SK-N-SH treated with all-trans-retinoic acid at 6 μM for 48 hours (cell line): Measurements from ENCODE around the gene BTNL3.

Source experiments
- ATAC-seq: fragments of 200-7000 bp; cut with Tn5 transposase; 3 replicates; pipeline ENCODE4 v1.9.1; 2020; ENCODE audit warnings: mild to moderate bottlenecking, moderate library complexity
- ARNTL ChIP-seq: fragments of 450-650 bp; formaldehyde crosslinking; IDR thresholded peaks from 2 replicates; pipeline ENCODE4 v1.5.0; 2020; ENCODE audit warnings: low read depth, mild to moderate bottlenecking, moderate library complexity, borderline replicate concordance
- BACH2 ChIP-seq: fragments of 250-450 bp; sonication (Bioruptor Pico); IDR thresholded peaks from 2 replicates; pipeline ENCODE4 v1.9.0; 2021; ENCODE audit warnings: mild to moderate bottlenecking, borderline replicate concordance
- CSDC2 ChIP-seq: fragments of 250-450 bp; sonication (Bioruptor Pico); IDR thresholded peaks from 2 replicates; pipeline ENCODE4 v1.5.0; 2020; ENCODE audit warnings: mild to moderate bottlenecking, moderate library complexity
- GLIS3 ChIP-seq: fragments of 250-450 bp; sonication (Bioruptor Pico); IDR thresholded peaks from 2 replicates; pipeline ENCODE4 v1.5.0; 2020; ENCODE audit warnings: mild to moderate bottlenecking, moderate library complexity
- ISL1 ChIP-seq: fragments of 250-450 bp; sonication (Bioruptor Pico); IDR thresholded peaks from 2 replicates; pipeline ENCODE4 v2.1.2; 2022; ENCODE audit warnings: mild to moderate bottlenecking, moderate library complexity
- OSR1 ChIP-seq: fragments of 250-450 bp; sonication (Bioruptor Pico); IDR thresholded peaks from 2 replicates; pipeline ENCODE4 v1.8.0; 2022; ENCODE audit warnings: moderate library complexity, mild to moderate bottlenecking, inconsistent platforms
- PPARA ChIP-seq: fragments of 250-450 bp; sonication (Bioruptor Pico); IDR thresholded peaks from 2 replicates; pipeline ENCODE4 v1.5.0; 2020; ENCODE audit warnings: mild to moderate bottlenecking, borderline replicate concordance
- TCF4 ChIP-seq: fragments of 250-450 bp; sonication (Bioruptor Pico); IDR thresholded peaks from 2 replicates; pipeline ENCODE4 v1.8.0; 2021; ENCODE audit warnings: mild to moderate bottlenecking, moderate library complexity, borderline replicate concordance
- TOX ChIP-seq: fragments of 250-450 bp; sonication (Bioruptor Pico); IDR thresholded peaks from 2 replicates; pipeline ENCODE4 v1.8.0; 2021; ENCODE audit warnings: mild to moderate bottlenecking, moderate library complexity, borderline replicate concordance
- ZC3H10 ChIP-seq: fragments of 250-450 bp; sonication (Bioruptor Pico); IDR thresholded peaks from 2 replicates; pipeline ENCODE4 v1.5.1; 2021; ENCODE audit warnings: mild to moderate bottlenecking, moderate library complexity
- ZFP30 ChIP-seq: fragments of 450-650 bp; formaldehyde crosslinking; IDR thresholded peaks from 2 replicates; pipeline ENCODE4 v1.5.0; 2022; ENCODE audit warnings: mild to moderate bottlenecking, moderate library complexity
- TF ChIP-seq, protein P1 (sequence below): fragments of 250-450 bp; sonication (Bioruptor Pico); IDR thresholded peaks from 2 replicates; pipeline ENCODE4 v1.5.0; 2020; ENCODE audit warnings: mild to moderate bottlenecking, moderate library complexity

Gene BTNL3

GRCh38 chr5:181053488-181054121 is 65.0 kb downstream of the BTNL3 start:
- TF ChIP-seq, protein P1, sequence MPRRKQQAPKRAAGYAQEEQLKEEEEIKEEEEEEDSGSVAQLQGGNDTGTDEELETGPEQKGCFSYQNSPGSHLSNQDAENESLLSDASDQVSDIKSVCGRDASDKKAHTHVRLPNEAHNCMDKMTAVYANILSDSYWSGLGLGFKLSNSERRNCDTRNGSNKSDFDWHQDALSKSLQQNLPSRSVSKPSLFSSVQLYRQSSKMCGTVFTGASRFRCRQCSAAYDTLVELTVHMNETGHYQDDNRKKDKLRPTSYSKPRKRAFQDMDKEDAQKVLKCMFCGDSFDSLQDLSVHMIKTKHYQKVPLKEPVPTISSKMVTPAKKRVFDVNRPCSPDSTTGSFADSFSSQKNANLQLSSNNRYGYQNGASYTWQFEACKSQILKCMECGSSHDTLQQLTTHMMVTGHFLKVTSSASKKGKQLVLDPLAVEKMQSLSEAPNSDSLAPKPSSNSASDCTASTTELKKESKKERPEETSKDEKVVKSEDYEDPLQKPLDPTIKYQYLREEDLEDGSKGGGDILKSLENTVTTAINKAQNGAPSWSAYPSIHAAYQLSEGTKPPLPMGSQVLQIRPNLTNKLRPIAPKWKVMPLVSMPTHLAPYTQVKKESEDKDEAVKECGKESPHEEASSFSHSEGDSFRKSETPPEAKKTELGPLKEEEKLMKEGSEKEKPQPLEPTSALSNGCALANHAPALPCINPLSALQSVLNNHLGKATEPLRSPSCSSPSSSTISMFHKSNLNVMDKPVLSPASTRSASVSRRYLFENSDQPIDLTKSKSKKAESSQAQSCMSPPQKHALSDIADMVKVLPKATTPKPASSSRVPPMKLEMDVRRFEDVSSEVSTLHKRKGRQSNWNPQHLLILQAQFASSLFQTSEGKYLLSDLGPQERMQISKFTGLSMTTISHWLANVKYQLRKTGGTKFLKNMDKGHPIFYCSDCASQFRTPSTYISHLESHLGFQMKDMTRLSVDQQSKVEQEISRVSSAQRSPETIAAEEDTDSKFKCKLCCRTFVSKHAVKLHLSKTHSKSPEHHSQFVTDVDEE (CRISPR knock-in tag), result no peak
- peak; percentile 45; the same call in 2 of the 3 replicates for ATAC-seq

GRCh38 chr5:181054138-181054537 is 65.5 kb downstream of the BTNL3 start:
- ATAC-seq, result no peak
- TF ChIP-seq ZC3H10 (no peak), PPARA (CRISPR knock-in tag) (no peak), GLIS3 (CRISPR knock-in tag) (no peak), ARNTL (no peak), CSDC2 (CRISPR knock-in tag) (no peak), OSR1 (CRISPR knock-in tag) (no peak), TOX (no peak)

- no peak for ATAC-seq
- TF ChIP-seq ZFP30 (CRISPR knock-in tag), result no peak
- TF ChIP-seq, protein P1 (CRISPR knock-in tag), result no peak
- TF ChIP-seq GLIS3 (CRISPR knock-in tag), result no peak
- TF ChIP-seq BACH2, result no peak
- no peak for TF ChIP-seq TCF4 (CRISPR knock-in tag)
- TF ChIP-seq ISL1 (CRISPR knock-in tag), result no peak
- TF ChIP-seq TOX, result no peak
- TF ChIP-seq OSR1 (CRISPR knock-in tag), result no peak
- no peak for TF ChIP-seq ZC3H10
Measured at GRCh38 chr5:181054871-181055459, 66.3 kb downstream of the BTNL3 start.
